KOPT-K1 (cell line): ENCODE data around the gene GAS5.

Experiments used
- H3K27ac ChIP-seq: fragments of 200-600 bp; sonication (generic); 2 replicates; pipeline ENCODE4 v1.5.1; 2016; ENCODE audit warnings: antibody characterized with exemption, mild to moderate bottlenecking, low read depth, low read length; ENCODE audit not compliant: poor library complexity, severe bottlenecking
- H3K36me3 ChIP-seq: fragments of 200-600 bp; sonication (generic); 2 replicates; pipeline ENCODE4 v1.5.1; 2017; ENCODE audit warnings: antibody characterized with exemption, mild to moderate bottlenecking, low read length, moderate library complexity; ENCODE audit not compliant: insufficient read depth
- H3K9me3 ChIP-seq: fragments of 200-600 bp; sonication (generic); 2 replicates; pipeline ENCODE4 v1.5.1; 2017; ENCODE audit warnings: antibody characterized with exemption, low read length, mild to moderate bottlenecking; ENCODE audit not compliant: insufficient read depth, poor library complexity, severe bottlenecking

The GAS5 gene

GRCh38 chr1:173867753-173868265 is at the start of gene GAS5:
GAS5 (minus strand) TSS chr1:173867989.
- H3K27ac ChIP-seq, result peak within 1 kb of the TSS; percentile 93
- peaks cover 55% of the 10 kb centered on the region for H3K36me3 ChIP-seq
- no peaks in the 10 kb centered on the region for H3K9me3 ChIP-seq

DNA sequence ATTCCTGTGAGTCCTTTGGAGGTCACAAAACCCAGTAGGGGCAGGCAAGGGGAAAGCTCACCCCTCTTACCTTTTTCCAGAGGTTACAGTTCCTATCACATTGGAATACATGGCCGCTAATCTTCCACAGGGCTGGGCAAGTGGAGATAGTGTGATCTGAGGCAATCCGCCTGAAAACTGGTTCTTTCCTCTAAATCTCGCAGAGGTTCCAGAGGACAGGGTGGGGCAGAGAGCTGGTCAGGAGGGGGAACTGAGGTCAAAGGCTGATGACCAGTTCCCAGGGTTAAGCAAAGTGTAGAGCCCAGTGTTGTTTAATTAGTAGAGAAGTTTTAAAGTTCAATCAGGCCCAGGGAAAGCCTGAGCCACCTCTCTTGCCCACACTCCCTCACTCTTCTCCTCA is 49.4 kb upstream of the GAS5 start, which contains the start of gene SERPINC1:
SERPINC1 (minus strand) TSS at position 179 of the 400 bp plus-strand sequence; CDS start at position 111, 68 bp downstream.
- Histone ChIP-seq H3K27ac (no peak within 1 kb of the TSS), H3K36me3 (no peaks in the 10 kb centered on the region), H3K9me3 (no peaks in the 10 kb centered on the region)

- no peak overlapping the region for H3K27ac ChIP-seq
- no peaks in the 10 kb centered on the region for H3K9me3 ChIP-seq
- H3K36me3 ChIP-seq, result no peaks in the 10 kb centered on the region
Measured at GRCh38 chr1:173916667-173917066, 48.9 kb upstream of the GAS5 start.

DNA sequence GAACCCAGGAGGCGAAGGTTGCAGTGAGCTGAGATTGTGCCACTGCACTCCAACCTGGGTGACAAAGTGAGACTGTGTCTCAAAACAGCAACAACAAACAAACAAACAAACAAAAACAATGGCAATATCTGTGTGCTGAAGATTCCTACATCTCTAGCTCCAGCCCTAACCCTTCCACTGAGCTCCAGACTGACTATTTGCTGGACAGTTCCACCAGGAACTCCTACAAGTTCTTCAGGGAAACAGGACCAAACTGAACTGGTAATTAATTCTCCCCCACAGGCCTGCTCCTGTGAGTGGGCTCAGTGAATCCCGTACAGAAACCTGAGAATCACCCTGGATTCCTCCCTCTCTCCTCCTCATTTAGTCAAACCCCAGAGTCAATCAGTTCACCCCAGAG is 47.8 kb upstream of the GAS5 start:
- no peak overlapping the region for H3K27ac ChIP-seq
- no peaks in the 10 kb centered on the region for H3K36me3 ChIP-seq
- H3K9me3 ChIP-seq, result no peaks in the 10 kb centered on the region

GRCh38 chr1:173914366-173914871 is 46.6 kb upstream of the GAS5 start:
- Histone ChIP-seq H3K27ac (no peak overlapping the region), H3K36me3 (no peaks in the 10 kb centered on the region), H3K9me3 (no peaks in the 10 kb centered on the region)

GRCh38 chr1:173913111-173913510 is 45.3 kb upstream of the GAS5 start:
- Histone ChIP-seq H3K9me3 (no peaks in the 10 kb centered on the region), H3K36me3 (no peaks in the 10 kb centered on the region), H3K27ac (no peak overlapping the region)

DNA sequence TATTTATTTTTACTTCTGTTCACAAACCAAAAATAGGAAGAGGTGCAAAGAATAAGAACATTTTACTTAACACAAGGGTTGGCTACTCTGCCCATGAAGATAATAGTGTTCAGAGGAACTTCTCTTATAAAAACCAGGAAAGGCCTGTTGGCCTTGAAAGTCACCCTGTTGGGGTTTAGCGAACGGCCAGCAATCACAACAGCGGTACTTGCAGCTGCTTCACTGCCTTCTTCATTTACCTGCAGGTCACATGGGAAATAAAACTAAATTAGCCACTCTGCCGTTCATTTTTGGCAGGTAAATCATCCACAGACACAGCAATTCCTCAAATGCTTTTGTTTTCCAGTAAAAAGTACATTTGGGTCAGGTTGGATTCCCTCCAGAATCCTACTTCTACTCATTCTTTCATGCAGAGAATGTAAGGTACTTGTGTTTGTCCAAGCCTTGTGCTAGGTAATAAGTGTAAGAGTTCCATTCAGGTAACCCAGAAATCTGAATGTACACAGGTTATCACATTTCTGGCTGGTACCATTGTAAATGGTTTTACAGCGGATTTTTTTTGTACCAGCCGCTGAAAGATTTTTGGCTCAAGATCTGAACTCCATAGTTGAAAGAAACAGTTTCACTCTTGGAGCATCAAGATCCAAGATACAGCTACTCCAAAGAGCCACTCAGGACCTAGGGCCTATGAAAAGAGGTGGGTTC is 36.2 kb upstream of the GAS5 start:
- Histone ChIP-seq H3K9me3 (no peaks in the 10 kb centered on the region), H3K27ac (no peak overlapping the region)

DNA sequence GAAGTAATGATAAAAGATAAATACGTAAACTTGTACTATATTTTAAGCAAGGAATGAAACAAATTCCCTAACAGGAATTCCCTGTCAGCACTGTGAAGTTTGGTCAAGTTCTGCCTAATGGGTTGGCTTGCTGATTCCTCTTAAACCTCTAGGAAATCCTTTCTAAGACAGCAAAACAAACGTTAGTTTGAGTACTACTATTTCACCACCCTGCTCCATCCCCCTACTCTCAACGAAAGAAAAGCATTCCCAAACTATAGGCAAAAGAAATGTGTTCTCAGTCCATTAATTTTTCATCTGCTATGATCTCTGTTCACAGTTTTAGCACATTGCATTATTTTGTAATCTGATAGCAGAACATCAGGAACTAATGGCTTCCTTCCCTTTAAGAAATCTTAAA is 33.2 kb upstream of the GAS5 start:
- Histone ChIP-seq H3K9me3 (no peaks in the 10 kb centered on the region), H3K36me3 (no peaks in the 10 kb centered on the region), H3K27ac (no peak overlapping the region)

More for the DNA sequence above, 36.2 kb upstream of the GAS5 start:
- no peaks in the 10 kb centered on the region for H3K36me3 ChIP-seq

- Histone ChIP-seq H3K27ac (no peak overlapping the region), H3K36me3 (no peaks in the 10 kb centered on the region), H3K9me3 (no peaks in the 10 kb centered on the region)
Measured at GRCh38 chr1:173900427-173900826, 32.6 kb upstream of the GAS5 start.

DNA sequence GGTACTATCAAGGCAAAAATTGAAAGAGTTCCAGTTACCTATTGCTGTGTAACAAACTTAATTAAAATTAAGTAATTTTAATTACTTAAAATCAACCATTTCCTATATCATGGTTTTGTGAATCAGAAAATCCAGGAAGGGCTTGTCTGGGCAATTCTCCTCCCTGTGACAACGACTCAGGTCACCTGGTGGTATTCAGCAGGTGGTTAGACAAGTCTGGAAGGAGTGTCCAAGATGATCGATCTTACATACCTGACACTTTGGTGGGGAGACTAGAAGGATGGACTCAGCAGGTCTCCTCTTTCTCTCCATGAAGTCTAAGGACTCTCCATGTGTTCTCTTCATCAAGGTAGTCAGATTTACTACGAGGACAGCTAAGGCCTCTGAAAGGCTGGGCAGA is 26.4 kb upstream of the GAS5 start:
- H3K27ac ChIP-seq, result no peak overlapping the region
- no peaks in the 10 kb centered on the region for H3K9me3 ChIP-seq
- no peaks in the 10 kb centered on the region for H3K36me3 ChIP-seq

DNA sequence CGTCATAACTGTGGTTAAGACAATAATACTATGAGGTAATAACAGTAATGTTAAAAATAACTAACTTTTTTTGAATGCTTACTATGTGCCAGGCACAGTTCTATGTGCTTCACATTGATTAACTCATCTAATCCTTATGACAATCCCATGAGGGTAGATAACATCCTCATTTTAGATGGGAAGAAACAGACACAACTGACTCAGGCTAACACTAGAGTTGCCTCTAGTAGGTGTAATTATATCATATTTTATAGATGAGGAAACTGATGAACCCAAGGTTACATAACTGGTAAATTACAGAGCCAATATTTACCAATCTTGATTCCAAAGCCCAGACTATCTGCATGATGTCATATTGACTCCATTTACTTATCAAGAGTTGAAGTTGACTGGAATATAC is 25.8 kb upstream of the GAS5 start:
- Histone ChIP-seq H3K9me3 (no peaks in the 10 kb centered on the region), H3K27ac (no peak overlapping the region), H3K36me3 (no peaks in the 10 kb centered on the region)

DNA sequence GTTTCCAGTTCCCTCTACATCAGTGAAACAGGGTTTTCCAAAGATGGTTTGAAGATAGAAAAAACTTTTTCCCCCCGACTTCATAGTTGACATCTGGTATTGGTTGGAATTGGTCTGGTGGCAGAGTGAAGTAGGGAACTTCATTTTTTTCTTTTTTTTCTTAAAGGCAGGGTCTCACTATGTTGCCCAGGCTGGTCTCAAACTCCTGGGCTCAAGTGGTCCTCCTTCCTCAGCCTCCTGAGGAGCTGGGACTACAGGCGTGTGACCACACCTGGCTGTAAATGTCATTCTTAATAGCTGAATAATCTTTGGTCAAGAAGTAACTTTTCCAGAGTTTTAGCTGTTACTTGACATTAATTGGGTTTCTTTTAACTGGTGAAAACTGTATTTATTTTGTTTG is 22.1 kb upstream of the GAS5 start:
- Histone ChIP-seq H3K27ac (no peak overlapping the region), H3K9me3 (no peaks in the 10 kb centered on the region), H3K36me3 (peaks cover 14% of the 10 kb centered on the region)

- Histone ChIP-seq H3K9me3 (no peaks in the 10 kb centered on the region), H3K36me3 (peaks cover 14% of the 10 kb centered on the region), H3K27ac (no peak overlapping the region)
Measured at GRCh38 chr1:173888749-173889148, 21.0 kb upstream of the GAS5 start.

- no peak overlapping the region for H3K27ac ChIP-seq
- H3K36me3 ChIP-seq, result peaks cover 14% of the 10 kb centered on the region
- no peaks in the 10 kb centered on the region for H3K9me3 ChIP-seq
Measured at GRCh38 chr1:173887627-173888026, 19.8 kb upstream of the GAS5 start.

DNA sequence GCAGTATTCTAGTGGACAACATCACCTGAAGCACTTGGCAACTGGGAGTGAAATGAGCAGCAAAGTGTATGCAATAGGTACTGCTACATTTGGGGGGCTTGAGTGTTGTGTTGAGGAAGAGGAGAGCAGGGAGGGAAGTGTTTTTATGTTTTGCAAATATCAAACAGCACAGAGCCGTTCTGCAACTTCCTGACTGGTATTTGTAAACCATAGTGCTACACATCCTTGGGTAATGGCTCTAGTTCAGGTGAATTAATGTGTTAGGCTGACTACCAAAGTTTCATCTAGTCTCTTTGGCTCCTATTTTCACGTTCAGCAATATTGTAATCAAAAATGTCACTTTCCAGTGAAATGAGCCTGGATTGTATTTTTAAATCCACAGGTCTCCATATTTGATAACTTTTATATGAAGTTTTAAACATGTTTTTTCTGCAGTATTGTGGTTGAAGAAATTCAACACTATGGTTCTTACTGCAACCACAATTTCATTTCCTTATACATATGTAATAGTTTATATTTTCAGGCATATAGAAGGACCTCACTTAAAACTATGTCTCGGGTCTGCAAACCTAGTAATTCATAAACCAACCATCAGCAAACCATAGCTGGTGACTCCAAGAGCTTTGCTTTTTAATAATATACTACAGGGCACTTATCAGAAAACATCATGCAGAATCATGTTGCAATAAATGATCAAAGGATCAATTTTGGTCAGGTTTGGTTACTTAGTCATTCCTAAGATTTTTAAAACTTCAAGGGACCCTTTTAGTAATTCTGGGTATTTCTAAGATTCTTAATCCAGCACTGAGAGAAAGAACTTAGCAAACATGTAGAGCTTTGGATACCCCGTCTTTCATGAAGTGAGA is 19.2 kb upstream of the GAS5 start:
- peaks cover 14% of the 10 kb centered on the region for H3K36me3 ChIP-seq
- no peak overlapping the region for H3K27ac ChIP-seq
- no peaks in the 10 kb centered on the region for H3K9me3 ChIP-seq
